MM.1S (cell line): ENCODE results near the gene PRCC.

ENCODE experiments used
- EZH2 ChIP-seq: fragments of 300-600 bp; sonication (generic); optimal IDR thresholded peaks from 2 replicates; pipeline ENCODE3; 2017; ENCODE audit warnings: low read depth, mild to moderate bottlenecking, antibody characterized with exemption, low read length, mixed read lengths
- EZH2phosphoT487 ChIP-seq: fragments of 300-600 bp; sonication (generic); IDR thresholded peaks from 2 replicates; pipeline ENCODE4 v1.6.1; 2018; ENCODE audit warnings: antibody characterized with exemption, low read length
- TF ChIP-seq, protein P1 (sequence below): fragments of 300-600 bp; sonication (generic); IDR thresholded peaks from 2 replicates; pipeline ENCODE4 v1.5.1; 2016; ENCODE audit warnings: antibody characterized with exemption, low read length, mixed read lengths

DNA sequence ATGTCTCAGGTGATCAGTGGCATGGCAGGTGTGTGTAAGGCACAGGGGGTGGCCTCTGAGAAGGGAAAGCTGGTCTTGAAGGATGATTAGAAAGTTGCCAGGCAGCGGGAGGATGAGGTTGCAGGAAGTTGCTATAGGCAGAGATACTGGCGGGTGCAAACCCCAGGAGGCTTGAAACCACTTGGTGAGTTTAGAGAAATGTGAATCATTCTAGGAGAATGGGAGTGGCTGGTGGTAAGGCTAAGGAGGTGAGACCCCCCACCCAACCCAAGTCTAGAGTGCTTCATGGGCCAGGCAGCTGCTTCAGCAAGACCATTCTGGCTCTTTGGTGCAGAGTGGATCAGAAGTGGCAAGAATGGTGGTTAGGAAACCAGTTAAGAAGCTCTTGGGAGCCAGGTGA lies 40.3 kb downstream of the PRCC start:
- TF ChIP-seq, protein P1, sequence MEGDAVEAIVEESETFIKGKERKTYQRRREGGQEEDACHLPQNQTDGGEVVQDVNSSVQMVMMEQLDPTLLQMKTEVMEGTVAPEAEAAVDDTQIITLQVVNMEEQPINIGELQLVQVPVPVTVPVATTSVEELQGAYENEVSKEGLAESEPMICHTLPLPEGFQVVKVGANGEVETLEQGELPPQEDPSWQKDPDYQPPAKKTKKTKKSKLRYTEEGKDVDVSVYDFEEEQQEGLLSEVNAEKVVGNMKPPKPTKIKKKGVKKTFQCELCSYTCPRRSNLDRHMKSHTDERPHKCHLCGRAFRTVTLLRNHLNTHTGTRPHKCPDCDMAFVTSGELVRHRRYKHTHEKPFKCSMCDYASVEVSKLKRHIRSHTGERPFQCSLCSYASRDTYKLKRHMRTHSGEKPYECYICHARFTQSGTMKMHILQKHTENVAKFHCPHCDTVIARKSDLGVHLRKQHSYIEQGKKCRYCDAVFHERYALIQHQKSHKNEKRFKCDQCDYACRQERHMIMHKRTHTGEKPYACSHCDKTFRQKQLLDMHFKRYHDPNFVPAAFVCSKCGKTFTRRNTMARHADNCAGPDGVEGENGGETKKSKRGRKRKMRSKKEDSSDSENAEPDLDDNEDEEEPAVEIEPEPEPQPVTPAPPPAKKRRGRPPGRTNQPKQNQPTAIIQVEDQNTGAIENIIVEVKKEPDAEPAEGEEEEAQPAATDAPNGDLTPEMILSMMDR, result no peak
- TF ChIP-seq EZH2 (no peak), EZH2phosphoT487 (no peak)
